Panc1 (cell line): Measurements from ENCODE around the gene CCDC57. TPM values are rescaled to one million over a fixed set of nuclear protein-coding genes. Genes with fewer than 3 reads are reported as not detected.

ENCODE experiments used
- ATAC-seq: fragments of 200-7000 bp; cut with Tn5 transposase; 2 replicates; pipeline ENCODE4 v1.9.1; 2020; ENCODE audit warnings: mild to moderate bottlenecking, moderate library complexity
- BruUV-seq: library from RNA; stranded (reverse); fragments of 400-500 nt; replicated peaks from 2 replicates; lab custom pipeline; 2021; lab: Mats Ljungman, UMichigan
- CTCF ChIA-PET: fragments of 300-600 bp; sonication (Branson Sonifier 250); formaldehyde crosslinking; loops from one replicate; lab custom pipeline; 2022; ENCODE audit warnings: antibody characterized with exemption; lab: Charles Lee
- POLR2A ChIA-PET: fragments of 300-600 bp; sonication (Branson Sonifier 250); formaldehyde crosslinking; loops from one replicate; lab custom pipeline; 2022; ENCODE audit warnings: antibody characterized with exemption; lab: Charles Lee
- DNase-seq: peaks from one replicate; pipeline ENCODE4 v3.0.0-alpha.2; 2010; ENCODE audit warnings: low read depth, low spot score
- H3K27ac ChIP-seq: 2 replicates; pipeline ENCODE4 v1.5.1; 2011; ENCODE audit warnings: mild to moderate bottlenecking, low read length, inconsistent platforms
- H3K27me3 ChIP-seq: fragments of 200-500 bp; sonication (Bioruptor generic); 2 replicates; pipeline ENCODE4 v1.6.0; 2014; ENCODE audit warnings: low read length, inconsistent platforms; ENCODE audit not compliant: control insufficient read depth, insufficient read depth
- H3K36me3 ChIP-seq: fragments of 200-500 bp; sonication (Bioruptor generic); 2 replicates; pipeline ENCODE4 v1.5.1; 2014; ENCODE audit warnings: inconsistent platforms, mild to moderate bottlenecking, low read length, moderate library complexity; ENCODE audit not compliant: control insufficient read depth, insufficient read depth
- H3K4me1 ChIP-seq: 2 replicates; pipeline ENCODE4 v1.5.1; 2011; ENCODE audit warnings: inconsistent platforms, mild to moderate bottlenecking, low read length, moderate library complexity; ENCODE audit not compliant: control insufficient read depth, insufficient read depth
- H3K4me3 ChIP-seq, 2 experiments: 2 replicates each; pipeline ENCODE4 v1.5.1; 2011 to 2012; ENCODE audit warnings: low read depth in 2 of 2, low read length in 2 of 2, mild to moderate bottlenecking in 2 of 2, inconsistent platforms in 1 of 2, moderate library complexity in 1 of 2
- H3K9me3 ChIP-seq: fragments of 200-500 bp; sonication (Bioruptor generic); 2 replicates; pipeline ENCODE4 v1.5.1; 2014; ENCODE audit warnings: low read depth, mild to moderate bottlenecking, inconsistent platforms, low read length, moderate library complexity; ENCODE audit not compliant: control insufficient read depth, insufficient read depth
- CTCF ChIP-seq: fragments of 450-650 bp; IDR thresholded peaks from 2 replicates; pipeline ENCODE4 v1.5.1; 2017; ENCODE audit warnings: mild to moderate bottlenecking
- POLR2AphosphoS5 ChIP-seq: IDR thresholded peaks from 2 replicates; pipeline ENCODE4 v1.6.1; 2012; ENCODE audit warnings: mild to moderate bottlenecking, low read depth, low read length, moderate library complexity
- REST ChIP-seq, 2 experiments: IDR thresholded peaks; 2 replicates each; pipeline ENCODE4 v1.6.1; 2011 to 2012; ENCODE audit warnings: low read depth in 2 of 2, control low read depth in 1 of 2, low read length in 1 of 2, mild to moderate bottlenecking in 1 of 2, moderate library complexity in 1 of 2; ENCODE audit not compliant: insufficient read depth in 1 of 2
- SIN3A ChIP-seq: IDR thresholded peaks from 2 replicates; pipeline ENCODE4 v1.6.1; 2012; ENCODE audit warnings: low read depth, mild to moderate bottlenecking, low read length, moderate library complexity, borderline replicate concordance; ENCODE audit not compliant: insufficient read depth
- TCF7L2 ChIP-seq: IDR thresholded peaks from 2 replicates; pipeline ENCODE4 v1.6.1; 2011; ENCODE audit warnings: mild to moderate bottlenecking, low read depth, low read length, inconsistent platforms
- in situ Hi-C: cut with HindIII; loops from 2 replicates; pipeline ENCODE4 v1.10.0; 2016; ENCODE audit warnings: low sequenced_read_pairs, low pct_unique_long_range_greater_than_20kb
- intact Hi-C: fragments of 100-400 bp; cut with micrococcal nuclease; formaldehyde crosslinking; loops from one replicate; pipeline ENCODE4 v1.10.0; 2022; ENCODE audit not compliant: unreplicated experiment
- total RNA-seq: library from RNA; stranded (reverse); gene quantifications from one replicate; pipeline ENCODE4 v1.2.1, GENCODE V29; 2021; ENCODE audit not compliant: unreplicated experiment

Gene CCDC57
- total RNA-seq, 1 experiment from 2014 or later: 63.6 TPM

- DNase-seq (no peak), ATAC-seq (no peak)
- CTCF ChIA-PET: no interaction called here
- in situ Hi-C loops: no loop called here
- Histone ChIP-seq H3K27me3 (no peaks in the 10 kb centered on the region), H3K27ac (no peak overlapping the region), H3K4me3 (no peak overlapping the region), H3K36me3 (peaks cover 26% of the 10 kb centered on the region), H3K9me3 (no peaks in the 10 kb centered on the region), H3K4me1 (no peaks in the 10 kb centered on the region)
- intact Hi-C loops: no loop called here
- no TSS peak for BruUV-seq
- TF ChIP-seq SIN3A: no peak
- no peak for TF ChIP-seq CTCF
- no peak for TF ChIP-seq TCF7L2
- TF ChIP-seq POLR2AphosphoS5: no peak
- TF ChIP-seq REST (IDR thresholded peaks at IDR 0.05; ENCODE audit: insufficient read depth in 1 of 2, low read depth in 2 of 2, low read length in 1 of 2): no peak
- POLR2A ChIA-PET: no interaction called here
Observed at GRCh38 chr17:82085931-82086764, 126.5 kb downstream of the CCDC57 start.

- Histone ChIP-seq H3K36me3 (peaks cover 25% of the 10 kb centered on the region), H3K4me1 (no peaks in the 10 kb centered on the region), H3K4me3 (no peak overlapping the region), H3K27ac (no peak overlapping the region), H3K9me3 (no peaks in the 10 kb centered on the region), H3K27me3 (no peaks in the 10 kb centered on the region)
- intact Hi-C loops (no loop called here), in situ Hi-C loops (no loop called here)
- ChIA-PET POLR2A (no interaction called here), CTCF (no interaction called here)
- DNase-seq (no peak), ATAC-seq (no peak)
- no peak for TF ChIP-seq REST (IDR thresholded peaks at IDR 0.05; ENCODE audit: insufficient read depth in 1 of 2, low read depth in 2 of 2, low read length in 1 of 2)
- TF ChIP-seq SIN3A: no peak
- peak; percentile 29; the same call in 1 of the 2 replicates for TF ChIP-seq POLR2AphosphoS5
- no TSS peak for BruUV-seq
Observed at GRCh38 chr17:82085031-82085861, 127.4 kb downstream of the CCDC57 start.
